Ishikawa (cell line): ENCODE data around the gene MTUS2.

Experiments used
- CEBPB ChIP-seq: IDR thresholded peaks from 2 replicates; pipeline ENCODE4 v1.6.1; 2012
- CREB1 ChIP-seq: IDR thresholded peaks from 2 replicates; pipeline ENCODE4 v1.6.1; 2012; ENCODE audit warnings: low read depth
- EGR1 ChIP-seq: IDR thresholded peaks from 2 replicates; pipeline ENCODE4 v1.6.1; 2012
- EP300 ChIP-seq: IDR thresholded peaks from 2 replicates; pipeline ENCODE4 v1.6.1; 2012; ENCODE audit warnings: borderline replicate concordance
- FOXM1 ChIP-seq: IDR thresholded peaks from 2 replicates; pipeline ENCODE4 v1.6.1; 2012; ENCODE audit warnings: low read depth, borderline replicate concordance
- MAX ChIP-seq: IDR thresholded peaks from 2 replicates; pipeline ENCODE4 v1.6.1; 2012
- NFIC ChIP-seq: IDR thresholded peaks from 2 replicates; pipeline ENCODE4 v1.6.1; 2012
- RAD21 ChIP-seq: IDR thresholded peaks from 2 replicates; pipeline ENCODE4 v1.6.1; 2012; ENCODE audit warnings: low read depth
- REST ChIP-seq: IDR thresholded peaks from 2 replicates; pipeline ENCODE4 v1.6.1; 2012; ENCODE audit warnings: low read depth, mild to moderate bottlenecking
- TAF1 ChIP-seq: IDR thresholded peaks from 2 replicates; pipeline ENCODE4 v1.6.1; 2012; ENCODE audit warnings: low read depth, mild to moderate bottlenecking
- TCF12 ChIP-seq: IDR thresholded peaks from 2 replicates; pipeline ENCODE4 v1.6.1; 2012; ENCODE audit warnings: low read depth
- TEAD4 ChIP-seq: IDR thresholded peaks from 2 replicates; pipeline ENCODE4 v1.6.1; 2012
- USF1 ChIP-seq: IDR thresholded peaks from 2 replicates; pipeline ENCODE4 v1.6.1; 2012
- YY1 ChIP-seq: IDR thresholded peaks from 2 replicates; pipeline ENCODE4 v1.6.1; 2012; ENCODE audit warnings: low read depth
- ZBTB7A ChIP-seq: IDR thresholded peaks from 2 replicates; pipeline ENCODE4 v1.6.1; 2012; ENCODE audit warnings: low read depth

MTUS2 gene

DNA sequence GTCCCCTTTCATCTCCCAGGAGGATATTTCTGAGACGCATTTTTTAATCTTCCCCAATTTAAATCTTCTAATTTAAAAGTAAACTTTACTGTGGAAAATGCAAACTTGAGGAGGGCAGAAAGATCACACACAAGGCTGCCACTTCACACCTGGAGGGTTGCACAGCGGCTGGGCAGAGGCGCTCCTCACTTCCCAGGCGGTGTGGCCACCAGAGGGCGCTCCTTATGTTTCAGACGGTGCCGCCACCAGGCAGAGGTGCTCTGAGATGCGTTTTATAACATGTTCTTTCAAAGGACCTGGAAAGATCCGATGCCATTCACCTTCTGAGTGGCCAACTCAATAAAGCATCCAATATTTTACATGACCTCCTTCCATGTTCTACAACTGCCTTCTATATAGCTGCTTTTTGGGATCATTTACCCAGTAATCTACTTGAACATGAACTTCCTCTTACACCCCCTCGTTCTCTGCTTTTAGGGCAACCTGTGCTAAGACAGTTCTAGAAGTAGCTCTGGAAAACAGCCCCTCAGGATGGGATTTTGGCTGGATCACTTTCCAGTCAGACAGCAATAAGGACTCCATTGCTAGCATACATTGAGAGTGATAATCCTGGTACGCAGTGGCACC, 14.8 kb upstream of the MTUS2 start:
- TF ChIP-seq RAD21, result peak; percentile 57
- no peak for TF ChIP-seq EGR1
- TF ChIP-seq ZBTB7A, result no peak

GRCh38 chr13:28817204-28817603, 2.9 kb upstream of the MTUS2 start:
- no peak for TF ChIP-seq FOXM1
- no peak for TF ChIP-seq EP300
- TF ChIP-seq MAX, result no peak
- TF ChIP-seq CEBPB, result no peak
- TF ChIP-seq ZBTB7A, result no peak
- TF ChIP-seq TAF1, result no peak
- TF ChIP-seq TCF12, result no peak
- TF ChIP-seq REST, result no peak
- TF ChIP-seq RAD21, result no peak
- no peak for TF ChIP-seq NFIC
- TF ChIP-seq USF1, result no peak

GRCh38 chr13:28819046-28819730, 951 bp upstream of the MTUS2 start:
- TF ChIP-seq CEBPB (no peak), NFIC (no peak), CREB1 (no peak), FOXM1 (no peak), USF1 (no peak), EGR1 (no peak), RAD21 (no peak), EP300 (no peak), YY1 (no peak), ZBTB7A (no peak), REST (no peak), MAX (no peak), TAF1 (no peak), TCF12 (no peak), TEAD4 (no peak)

DNA sequence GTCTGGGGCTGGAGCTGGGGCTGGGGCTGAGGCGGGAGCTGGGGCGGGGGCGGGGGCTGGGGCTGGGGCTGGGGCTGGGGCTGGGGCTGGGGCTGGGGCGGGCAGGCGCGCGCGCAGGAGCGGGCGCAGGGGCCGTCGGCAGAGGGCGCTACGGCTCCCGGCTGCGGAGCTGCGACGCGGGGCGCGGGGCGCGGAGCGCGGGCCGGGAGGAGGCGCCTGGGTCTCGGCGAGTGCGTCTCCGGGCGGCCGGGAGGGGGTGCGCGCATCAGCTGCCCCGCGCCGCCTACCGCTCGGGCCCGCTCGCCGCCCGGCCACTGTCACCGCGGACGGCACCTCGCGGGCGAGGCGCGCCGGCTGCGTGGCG, 422 bp upstream of the MTUS2 start:
- TF ChIP-seq RAD21 (peak; percentile 27; the same call in 1 of the 2 replicates), MAX (0 out of 2 replicates have a peak, but pooled peaks have one; percentile 18), EP300 (no peak), TAF1 (no peak)

DNA sequence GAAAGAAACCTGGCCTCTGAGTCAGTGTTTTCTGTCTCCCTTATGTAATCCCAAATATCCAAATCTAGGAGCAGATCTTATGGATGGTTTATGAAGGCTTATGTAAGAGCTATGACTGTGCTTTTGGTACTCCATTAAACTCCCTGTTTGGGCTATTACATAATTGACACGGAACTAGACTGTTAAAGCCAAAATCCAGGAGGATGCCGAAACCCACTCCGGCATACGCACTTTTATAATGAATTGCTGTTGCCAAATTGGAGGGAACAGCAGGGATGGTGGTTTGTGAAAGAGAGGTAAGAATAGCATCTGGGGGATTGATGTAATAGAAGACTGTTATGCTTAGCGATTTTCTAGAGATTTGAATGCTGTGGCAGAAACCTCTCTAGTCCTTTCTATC, 2.0 kb downstream of the MTUS2 start:
- TF ChIP-seq TEAD4 (no peak), EP300 (no peak), RAD21 (no peak), YY1 (no peak), MAX (no peak), FOXM1 (no peak), CEBPB (no peak), NFIC (no peak), TAF1 (no peak), TCF12 (no peak), REST (no peak), EGR1 (no peak), CREB1 (no peak)
